Left lobe of liver (tissue), 2 donors: Measurements from ENCODE around the gene PLOD1. TPM values are rescaled to one million over a fixed set of nuclear protein-coding genes. Genes with fewer than 3 reads are reported as not detected.
A peak's percentile ranks its signal among the peaks of the same experiment; 100 is the strongest.
"Not testable (repeated sequence)": the region's sequence is repeated elsewhere in the genome, so short reads cannot be mapped to it uniquely, and the experiment has no call there.

Experiments used
- ATAC-seq: fragments of 200-7000 bp; cut with Tn5 transposase; one replicate; pipeline ENCODE4 v1.9.1; 2020; ENCODE audit warnings: mild to moderate bottlenecking, moderate library complexity
- DNase-seq: peaks from one replicate; pipeline ENCODE4 v3.0.0-alpha.2; 2020; ENCODE audit warnings: low spot score
- total RNA-seq: library from RNA; stranded (reverse); gene quantifications from one replicate; pipeline ENCODE4 v1.2.1, GENCODE V29; 2021
- donor health status: DM: no; HTN: no; CAD: no; lungs with moderate emphysema.
- donor health status: DM: no; HTN: yes; CAD: no.

Gene PLOD1
- 70.8 TPM for total RNA-seq

- DNase-seq (peak; percentile 95), ATAC-seq (peak; percentile 95)
Observed at GRCh38 chr1:11934302-11935056, at the start of gene PLOD1. Gene PLOD1 (plus strand): TSS chr1:11934717. CDS start chr1:11934780, 63 bp downstream.

GRCh38 chr1:11885916-11886315 lies 48.6 kb upstream of the PLOD1 start:
- ATAC-seq (no peak), DNase-seq (no peak)

GRCh38 chr1:11886986-11887665 lies 47.4 kb upstream of the PLOD1 start:
- no peak for ATAC-seq
- DNase-seq = no peak

GRCh38 chr1:11887666-11888007 lies 46.9 kb upstream of the PLOD1 start:
- ATAC-seq (no peak), DNase-seq (no peak)

- ATAC-seq (no peak), DNase-seq (no peak)
Observed at GRCh38 chr1:11888206-11888876, 46.2 kb upstream of the PLOD1 start.

GRCh38 chr1:11888877-11889208 lies 45.7 kb upstream of the PLOD1 start:
- no peak for ATAC-seq
- no peak for DNase-seq

GRCh38 chr1:11891433-11892186 lies 42.9 kb upstream of the PLOD1 start:
- no peak for ATAC-seq
- DNase-seq = no peak

- ATAC-seq (peak; percentile 99), DNase-seq (peak; percentile 71)
Observed at GRCh38 chr1:11893907-11894251, 40.6 kb upstream of the PLOD1 start.

- DNase-seq, ATAC-seq: not testable (repeated sequence)
Observed at GRCh38 chr1:11894501-11894900, 40.0 kb upstream of the PLOD1 start.

GRCh38 chr1:11898086-11898785 lies 36.3 kb upstream of the PLOD1 start:
- no peak for DNase-seq
- ATAC-seq = no peak

GRCh38 chr1:11898831-11899467 lies 35.6 kb upstream of the PLOD1 start:
- peak; percentile 43 for ATAC-seq
- no peak for DNase-seq

GRCh38 chr1:11901446-11901845 lies 33.1 kb upstream of the PLOD1 start:
- not testable (repeated sequence) for ATAC-seq, DNase-seq

- no peak for DNase-seq
- no peak for ATAC-seq
Observed at GRCh38 chr1:11903210-11903609, 31.3 kb upstream of the PLOD1 start.

- DNase-seq, ATAC-seq: not testable (repeated sequence)
Observed at GRCh38 chr1:11904156-11904555, 30.4 kb upstream of the PLOD1 start.

GRCh38 chr1:11904978-11905377 lies 29.5 kb upstream of the PLOD1 start:
- DNase-seq (no peak), ATAC-seq (no peak)

- no peak for ATAC-seq
Observed at GRCh38 chr1:11906870-11907269, 27.6 kb upstream of the PLOD1 start.

GRCh38 chr1:11907275-11908094 lies 27.0 kb upstream of the PLOD1 start:
- DNase-seq = peak; percentile 90
- ATAC-seq = peak; percentile 80

More at GRCh38 chr1:11906870-11907269, 27.6 kb upstream of the PLOD1 start:
- DNase-seq = no peak

- ATAC-seq (peak; percentile 74), DNase-seq (peak; percentile 69)
Observed at GRCh38 chr1:11908095-11908675, 26.3 kb upstream of the PLOD1 start.

- not testable (repeated sequence) for DNase-seq, ATAC-seq
Observed at GRCh38 chr1:11910914-11911228, 23.6 kb upstream of the PLOD1 start.
